Measurements from ENCODE around the gene NRCAM. TPM values are rescaled to one million over a fixed set of nuclear protein-coding genes. Genes with fewer than 3 reads are reported as not detected.

The NRCAM gene
- total RNA-seq, 4 donors from 2014 or later = 1.3 to 4.7 (median 2.2) TPM

GRCh38 chr7:108294595-108294994 is 161.6 kb downstream of the NRCAM start:
- no peak for ATAC-seq
- Histone ChIP-seq H3K4me1 (no peaks in the 10 kb centered on the region), H3K36me3 (no peaks in the 10 kb centered on the region), H3K27me3 (no peaks in the 10 kb centered on the region), H3K9me3 (no peaks in the 10 kb centered on the region), H3K27ac (no peak overlapping the region), H3K4me3 (no peak overlapping the region)
- WGBS, 2 donors (ENCODE audit: low coverage in 1 of 2) = 52 to 56% methylated on average over 2 to 4 of the region's 4 CpGs
- TF ChIP-seq POLR2A (IDR thresholded peaks at IDR 0.05) = no peak

DNA sequence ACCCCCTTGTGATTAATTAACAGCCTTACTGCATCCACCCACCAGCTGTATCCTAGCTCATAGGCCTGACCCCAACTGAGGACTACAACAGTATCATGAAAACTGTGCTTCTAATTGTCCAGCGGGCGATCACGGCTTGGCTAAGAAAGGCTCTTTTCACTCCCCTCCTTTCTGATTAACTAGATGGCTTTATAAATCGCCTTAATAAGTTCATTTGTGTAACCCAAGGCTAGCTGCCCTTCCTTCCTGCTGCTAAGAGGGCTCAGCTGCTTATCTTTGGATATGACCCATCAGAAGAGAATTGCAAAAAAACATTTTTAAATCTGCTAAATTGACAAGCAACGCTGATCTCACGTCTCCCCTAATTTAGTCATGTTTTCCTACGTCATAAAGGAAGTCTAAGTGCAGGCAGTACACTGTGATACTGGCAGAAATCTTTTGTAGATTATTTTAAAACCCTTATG is 163.1 kb downstream of the NRCAM start:
- ATAC-seq = no peak
- Histone ChIP-seq H3K4me1 (no peaks in the 10 kb centered on the region), H3K27me3 (no peaks in the 10 kb centered on the region), H3K9me3 (no peaks in the 10 kb centered on the region), H3K4me3 (no peak overlapping the region), H3K36me3 (no peaks in the 10 kb centered on the region), H3K27ac (no peak overlapping the region)
- WGBS, 2 donors (ENCODE audit: low coverage in 1 of 2) = 73 to 77% methylated on average over 7 of the region's 7 CpGs
- TF ChIP-seq POLR2A (IDR thresholded peaks at IDR 0.05) (no peak), EP300 (IDR thresholded peaks at IDR 0.05) (no peak), CTCF (IDR thresholded peaks at IDR 0.05) (no peak), POLR2AphosphoS5 (IDR thresholded peaks at IDR 0.05) (no peak)

GRCh38 chr7:108292541-108292940 is 163.7 kb downstream of the NRCAM start:
- no peak for ATAC-seq
- WGBS, 2 donors (ENCODE audit: low coverage in 1 of 2) = 51 to 79% methylated on average over 3 of the region's 3 CpGs

DNA sequence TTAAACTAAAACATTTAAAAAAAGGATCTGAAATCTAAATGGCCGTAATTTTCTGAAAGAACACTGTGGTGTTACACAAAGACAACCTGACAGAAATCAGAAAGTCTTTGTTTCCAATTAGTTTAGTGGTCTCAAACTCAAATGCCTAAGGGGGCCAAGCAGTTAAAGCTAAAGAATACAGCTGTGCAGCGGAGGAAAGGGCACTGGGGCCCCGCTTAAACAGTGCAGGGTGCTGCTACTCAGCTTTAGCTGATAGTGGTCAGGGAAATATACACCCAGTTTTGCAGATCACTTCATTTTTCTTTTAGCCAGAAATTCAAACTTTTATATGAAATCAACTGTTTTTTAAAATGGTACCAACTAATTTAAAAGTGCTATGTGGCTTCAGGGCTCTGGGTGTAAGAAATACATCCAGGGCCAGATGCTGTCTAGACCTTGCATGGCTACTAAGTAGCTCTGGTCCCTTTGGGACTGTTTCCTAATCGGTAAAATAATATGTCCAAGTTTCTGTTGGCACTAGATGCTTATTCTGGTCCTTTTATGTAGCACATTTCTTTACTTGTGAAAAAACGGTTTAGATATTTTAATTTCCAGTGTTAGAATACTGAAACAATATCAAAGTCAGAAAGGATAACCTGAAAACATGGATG is 164.3 kb downstream of the NRCAM start:
- WGBS, 2 donors (ENCODE audit: low coverage in 1 of 2) = 73 to 87% methylated on average over 5 of the region's 5 CpGs
- ATAC-seq = no peak

More at GRCh38 chr7:108292541-108292940, 163.7 kb downstream of the NRCAM start:
- no peaks in the 10 kb centered on the region for H3K27me3 ChIP-seq
- no peaks in the 10 kb centered on the region for H3K36me3 ChIP-seq
- H3K4me3 ChIP-seq = no peak overlapping the region
- TF ChIP-seq EP300 (IDR thresholded peaks at IDR 0.05) (no peak), POLR2A (IDR thresholded peaks at IDR 0.05) (no peak), POLR2AphosphoS5 (IDR thresholded peaks at IDR 0.05) (no peak), CTCF (IDR thresholded peaks at IDR 0.05) (no peak)
- H3K9me3 ChIP-seq = no peaks in the 10 kb centered on the region
- no peak overlapping the region for H3K27ac ChIP-seq
- H3K4me1 ChIP-seq = no peaks in the 10 kb centered on the region

DNA sequence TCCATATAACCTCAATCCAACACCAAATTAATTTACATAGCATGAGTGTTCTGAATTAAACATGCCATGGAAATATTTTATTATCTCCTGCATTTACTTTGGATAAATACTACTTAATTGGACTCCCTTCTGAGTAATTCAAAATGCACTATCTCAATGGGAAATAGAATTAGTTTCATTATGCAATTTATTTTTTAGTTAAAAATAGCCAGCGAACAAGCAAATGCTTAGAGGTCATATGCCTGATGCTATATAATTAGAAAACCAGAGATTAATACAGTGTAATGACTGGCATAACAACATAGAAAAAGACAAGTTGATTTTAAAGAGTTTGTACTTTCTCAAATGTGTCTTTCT is 165.1 kb downstream of the NRCAM start:
- ATAC-seq = no peak
- Histone ChIP-seq H3K27ac (no peak overlapping the region), H3K36me3 (no peaks in the 10 kb centered on the region), H3K27me3 (no peaks in the 10 kb centered on the region), H3K4me3 (no peak overlapping the region), H3K4me1 (no peaks in the 10 kb centered on the region), H3K9me3 (no peaks in the 10 kb centered on the region)
- TF ChIP-seq EP300 (IDR thresholded peaks at IDR 0.05) (no peak), CTCF (IDR thresholded peaks at IDR 0.05) (no peak), POLR2AphosphoS5 (IDR thresholded peaks at IDR 0.05) (no peak), POLR2A (IDR thresholded peaks at IDR 0.05) (no peak)
- WGBS, 2 donors (ENCODE audit: low coverage in 1 of 2) = 57 to 82% methylated on average over 1 of the region's 1 CpG

More for the DNA sequence above, 164.3 kb downstream of the NRCAM start:
- H3K4me3 ChIP-seq = no peak overlapping the region
- H3K36me3 ChIP-seq = no peaks in the 10 kb centered on the region
- H3K4me1 ChIP-seq = no peaks in the 10 kb centered on the region
- H3K27me3 ChIP-seq = no peaks in the 10 kb centered on the region
- TF ChIP-seq EP300 (IDR thresholded peaks at IDR 0.05) (no peak), POLR2A (IDR thresholded peaks at IDR 0.05) (no peak), POLR2AphosphoS5 (IDR thresholded peaks at IDR 0.05) (no peak), CTCF (IDR thresholded peaks at IDR 0.05) (no peak)
- no peak overlapping the region for H3K27ac ChIP-seq
- no peaks in the 10 kb centered on the region for H3K9me3 ChIP-seq

Measured in gastroesophageal sphincter (tissue), 4 donors.